ENCODE measurements around the gene ADORA3. TPM values are rescaled to one million over a fixed set of nuclear protein-coding genes. Genes with fewer than 3 reads are reported as not detected.

Gene ADORA3
- total and polyA plus RNA-seq, 2 donors (not counting 3 experiments of a cell fraction or from before 2014, with no cell fraction given), result 0.31 TPM; not detected in 1

DNA sequence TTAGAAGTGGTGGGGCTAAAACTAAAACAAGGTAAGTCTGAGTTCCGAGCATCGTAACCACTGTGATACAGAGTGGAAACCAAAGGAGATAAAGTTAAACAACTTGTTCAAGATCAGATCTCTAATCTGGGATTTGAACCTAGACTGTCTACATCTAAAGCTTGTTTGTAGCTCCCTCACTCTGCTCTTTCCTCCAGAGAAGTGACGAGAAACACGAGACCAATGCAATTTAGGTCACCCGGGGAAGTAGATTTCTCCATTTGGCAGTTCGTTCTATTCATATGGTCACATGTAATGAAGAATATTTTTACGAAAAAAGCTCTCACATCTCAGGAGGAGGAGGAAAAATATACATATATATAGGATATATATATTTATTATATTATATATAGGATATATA, 1.8 kb downstream of the ADORA3 start:
- no peaks in the 10 kb centered on the region for H4K20me1 ChIP-seq (replicated peaks; ENCODE audit: control insufficient read depth, extremely low read depth, insufficient read depth, low read length)
- no TSS peak for BruUV-seq (replicated peaks)
- H3K27ac ChIP-seq (ENCODE audit: insufficient read depth, low read depth, low read length), result no peak overlapping the region
- no peaks in the 10 kb centered on the region for H3K4me1 ChIP-seq (ENCODE audit: control insufficient read depth, extremely low read depth, insufficient read depth, low read length)
- CTCF ChIA-PET, result no interaction called here
- DNase-seq (ENCODE audit: low read depth, low spot score) (no peak), FAIRE-seq (no peak)
- POLR2A ChIA-PET, result no interaction called here
- no peak overlapping the region for H3K4me3 ChIP-seq (replicated peaks in 1 of 3; ENCODE audit: insufficient read depth in 1 of 3, low read depth in 1 of 3, low read length in 3 of 3)
- H3K79me2 ChIP-seq (ENCODE audit: control insufficient read depth, insufficient read depth, low read length), result no peaks in the 10 kb centered on the region
- peaks cover 7 to 10% of the 10 kb centered on the region in 2 experiments for H3K27me3 ChIP-seq (ENCODE audit: control insufficient read depth in 2 of 2, insufficient read depth in 2 of 2, low read length in 2 of 2)
- intact Hi-C loops (cut with micrococcal nuclease), result no loop called here
- no peaks in the 10 kb centered on the region for H3K36me3 ChIP-seq (ENCODE audit: control insufficient read depth in 2 of 2, extremely low read depth in 1 of 2, insufficient read depth in 2 of 2, low read length in 2 of 2)
- H2AFZ ChIP-seq (ENCODE audit: low read depth, low read length), result no peak overlapping the region
- no peak overlapping the region for H3K4me2 ChIP-seq (ENCODE audit: insufficient read depth, low read length)
- TF ChIP-seq POLR2AphosphoS5 (IDR thresholded peaks at IDR 0.05; ENCODE audit: insufficient read depth, low read depth, low read length) (no peak), EZH2 (IDR thresholded peaks at IDR 0.05; ENCODE audit: borderline replicate concordance, low read depth, low read length, severe bottlenecking) (no peak), GATA2 (IDR thresholded peaks at IDR 0.05; ENCODE audit: insufficient read depth, insufficient read length, low read depth, low read length) (no peak), FOS (IDR thresholded peaks at IDR 0.05; ENCODE audit: borderline replicate concordance, insufficient read depth, low read length) (no peak), POLR2A (IDR thresholded peaks at IDR 0.05; ENCODE audit: low read depth, low read length) (no peak), JUN (IDR thresholded peaks at IDR 0.05; ENCODE audit: borderline replicate concordance, insufficient read depth, insufficient read length, low read depth) (no peak), MYC (IDR thresholded peaks at IDR 0.05; ENCODE audit: low read depth, low read length) (no peak)
- TF ChIP-seq, protein P1, sequence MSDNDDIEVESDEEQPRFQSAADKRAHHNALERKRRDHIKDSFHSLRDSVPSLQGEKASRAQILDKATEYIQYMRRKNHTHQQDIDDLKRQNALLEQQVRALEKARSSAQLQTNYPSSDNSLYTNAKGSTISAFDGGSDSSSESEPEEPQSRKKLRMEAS (IDR thresholded peaks at IDR 0.05; ENCODE audit: insufficient read depth, insufficient read length), result no peak
- TF ChIP-seq, protein P2, sequence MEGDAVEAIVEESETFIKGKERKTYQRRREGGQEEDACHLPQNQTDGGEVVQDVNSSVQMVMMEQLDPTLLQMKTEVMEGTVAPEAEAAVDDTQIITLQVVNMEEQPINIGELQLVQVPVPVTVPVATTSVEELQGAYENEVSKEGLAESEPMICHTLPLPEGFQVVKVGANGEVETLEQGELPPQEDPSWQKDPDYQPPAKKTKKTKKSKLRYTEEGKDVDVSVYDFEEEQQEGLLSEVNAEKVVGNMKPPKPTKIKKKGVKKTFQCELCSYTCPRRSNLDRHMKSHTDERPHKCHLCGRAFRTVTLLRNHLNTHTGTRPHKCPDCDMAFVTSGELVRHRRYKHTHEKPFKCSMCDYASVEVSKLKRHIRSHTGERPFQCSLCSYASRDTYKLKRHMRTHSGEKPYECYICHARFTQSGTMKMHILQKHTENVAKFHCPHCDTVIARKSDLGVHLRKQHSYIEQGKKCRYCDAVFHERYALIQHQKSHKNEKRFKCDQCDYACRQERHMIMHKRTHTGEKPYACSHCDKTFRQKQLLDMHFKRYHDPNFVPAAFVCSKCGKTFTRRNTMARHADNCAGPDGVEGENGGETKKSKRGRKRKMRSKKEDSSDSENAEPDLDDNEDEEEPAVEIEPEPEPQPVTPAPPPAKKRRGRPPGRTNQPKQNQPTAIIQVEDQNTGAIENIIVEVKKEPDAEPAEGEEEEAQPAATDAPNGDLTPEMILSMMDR (IDR thresholded peaks at IDR 0.05; ENCODE audit: extremely low read depth in 1 of 2, insufficient read depth in 1 of 2, low read depth in 1 of 2, low read length in 2 of 2), result no peak
- no peak overlapping the region for H3K9ac ChIP-seq (replicated peaks; ENCODE audit: extremely low read depth, insufficient read depth, low read length)
- H3K9me3 ChIP-seq (replicated peaks; ENCODE audit: control insufficient read depth, insufficient read depth, low read length), result no peaks in the 10 kb centered on the region
- H3K9me1 ChIP-seq (replicated peaks; ENCODE audit: control insufficient read depth, extremely low read depth, insufficient read depth, low read length), result no peaks in the 10 kb centered on the region
- dilution Hi-C loops (cut with MboI; ENCODE audit: extremely low pct_ligation_motif_present, low sequenced_read_pairs), result no loop called here
